SK-N-SH treated with all-trans-retinoic acid at 6 μM for 48 hours (cell line): ENCODE results near the gene SYDE1.
"Not testable (repeated sequence)": the region's sequence is repeated elsewhere in the genome, so short reads cannot be mapped to it uniquely, and the experiment has no call there.

Source experiments
- ATAC-seq: fragments of 200-7000 bp; cut with Tn5 transposase; 3 replicates; pipeline ENCODE4 v1.9.1; 2020; ENCODE audit warnings: mild to moderate bottlenecking, moderate library complexity
- ARNTL ChIP-seq: fragments of 450-650 bp; formaldehyde crosslinking; IDR thresholded peaks from 2 replicates; pipeline ENCODE4 v1.5.0; 2020; ENCODE audit warnings: low read depth, mild to moderate bottlenecking, moderate library complexity, borderline replicate concordance
- BACH2 ChIP-seq: fragments of 250-450 bp; sonication (Bioruptor Pico); IDR thresholded peaks from 2 replicates; pipeline ENCODE4 v1.9.0; 2021; ENCODE audit warnings: mild to moderate bottlenecking, borderline replicate concordance
- CREB5 ChIP-seq: fragments of 250-450 bp; sonication (Bioruptor Pico); IDR thresholded peaks from 2 replicates; pipeline ENCODE4 v1.5.1; 2020; ENCODE audit warnings: low read depth, mild to moderate bottlenecking, moderate library complexity
- CSDC2 ChIP-seq: fragments of 250-450 bp; sonication (Bioruptor Pico); IDR thresholded peaks from 2 replicates; pipeline ENCODE4 v1.5.0; 2020; ENCODE audit warnings: mild to moderate bottlenecking, moderate library complexity
- CSRNP3 ChIP-seq: fragments of 250-450 bp; sonication (Bioruptor Pico); IDR thresholded peaks from 2 replicates; pipeline ENCODE4 v1.5.1; 2021; ENCODE audit warnings: mild to moderate bottlenecking, moderate library complexity
- ESRRG ChIP-seq: fragments of 250-450 bp; sonication (Bioruptor Pico); IDR thresholded peaks from 2 replicates; pipeline ENCODE4 v1.6.1; 2021; ENCODE audit warnings: mild to moderate bottlenecking
- GLIS3 ChIP-seq: fragments of 250-450 bp; sonication (Bioruptor Pico); IDR thresholded peaks from 2 replicates; pipeline ENCODE4 v1.5.0; 2020; ENCODE audit warnings: mild to moderate bottlenecking, moderate library complexity
- ISL1 ChIP-seq: fragments of 250-450 bp; sonication (Bioruptor Pico); IDR thresholded peaks from 2 replicates; pipeline ENCODE4 v2.1.2; 2022; ENCODE audit warnings: mild to moderate bottlenecking, moderate library complexity
- OSR1 ChIP-seq: fragments of 250-450 bp; sonication (Bioruptor Pico); IDR thresholded peaks from 2 replicates; pipeline ENCODE4 v1.8.0; 2022; ENCODE audit warnings: moderate library complexity, mild to moderate bottlenecking, inconsistent platforms
- PPARA ChIP-seq: fragments of 250-450 bp; sonication (Bioruptor Pico); IDR thresholded peaks from 2 replicates; pipeline ENCODE4 v1.5.0; 2020; ENCODE audit warnings: mild to moderate bottlenecking, borderline replicate concordance
- RARB ChIP-seq: fragments of 250-450 bp; sonication (Bioruptor Pico); IDR thresholded peaks from 2 replicates; pipeline ENCODE4 v1.8.0; 2021; ENCODE audit warnings: mild to moderate bottlenecking, moderate library complexity
- SNAI2 ChIP-seq: fragments of 250-450 bp; sonication (Bioruptor Pico); IDR thresholded peaks from 2 replicates; pipeline ENCODE4 v1.5.0; 2020; ENCODE audit warnings: mild to moderate bottlenecking, moderate library complexity
- TCF4 ChIP-seq: fragments of 250-450 bp; sonication (Bioruptor Pico); IDR thresholded peaks from 2 replicates; pipeline ENCODE4 v1.8.0; 2021; ENCODE audit warnings: mild to moderate bottlenecking, moderate library complexity, borderline replicate concordance
- TOX ChIP-seq: fragments of 250-450 bp; sonication (Bioruptor Pico); IDR thresholded peaks from 2 replicates; pipeline ENCODE4 v1.8.0; 2021; ENCODE audit warnings: mild to moderate bottlenecking, moderate library complexity, borderline replicate concordance
- ZC3H10 ChIP-seq: fragments of 250-450 bp; sonication (Bioruptor Pico); IDR thresholded peaks from 2 replicates; pipeline ENCODE4 v1.5.1; 2021; ENCODE audit warnings: mild to moderate bottlenecking, moderate library complexity
- ZFP3 ChIP-seq: fragments of 250-450 bp; sonication (Bioruptor Pico); IDR thresholded peaks from 2 replicates; pipeline ENCODE4 v1.5.0; 2020; ENCODE audit warnings: mild to moderate bottlenecking, moderate library complexity
- ZFP30 ChIP-seq: fragments of 450-650 bp; formaldehyde crosslinking; IDR thresholded peaks from 2 replicates; pipeline ENCODE4 v1.5.0; 2022; ENCODE audit warnings: mild to moderate bottlenecking, moderate library complexity
- ZNF565 ChIP-seq: fragments of 450-650 bp; formaldehyde crosslinking; conservative IDR thresholded peaks from 2 replicates; pipeline ENCODE4 v1.5.0; 2020; ENCODE audit warnings: low read depth, mild to moderate bottlenecking, moderate library complexity
- ZNF70 ChIP-seq: fragments of 450-650 bp; formaldehyde crosslinking; IDR thresholded peaks from 2 replicates; pipeline ENCODE4 v1.5.0; 2020; ENCODE audit warnings: mild to moderate bottlenecking, moderate library complexity
- ZNF8 ChIP-seq: fragments of 450-650 bp; formaldehyde crosslinking; IDR thresholded peaks from 2 replicates; pipeline ENCODE4 v1.5.0; 2020; ENCODE audit warnings: mild to moderate bottlenecking, moderate library complexity
- TF ChIP-seq, protein P1 (sequence below): fragments of 250-450 bp; sonication (Bioruptor Pico); IDR thresholded peaks from 2 replicates; pipeline ENCODE4 v1.8.0; 2020; ENCODE audit warnings: mild to moderate bottlenecking, moderate library complexity, borderline replicate concordance
- TF ChIP-seq, protein P2 (sequence below): fragments of 250-450 bp; sonication (Bioruptor Pico); IDR thresholded peaks from 2 replicates; pipeline ENCODE4 v1.5.0; 2020; ENCODE audit warnings: mild to moderate bottlenecking, moderate library complexity

SYDE1 gene, protein sequence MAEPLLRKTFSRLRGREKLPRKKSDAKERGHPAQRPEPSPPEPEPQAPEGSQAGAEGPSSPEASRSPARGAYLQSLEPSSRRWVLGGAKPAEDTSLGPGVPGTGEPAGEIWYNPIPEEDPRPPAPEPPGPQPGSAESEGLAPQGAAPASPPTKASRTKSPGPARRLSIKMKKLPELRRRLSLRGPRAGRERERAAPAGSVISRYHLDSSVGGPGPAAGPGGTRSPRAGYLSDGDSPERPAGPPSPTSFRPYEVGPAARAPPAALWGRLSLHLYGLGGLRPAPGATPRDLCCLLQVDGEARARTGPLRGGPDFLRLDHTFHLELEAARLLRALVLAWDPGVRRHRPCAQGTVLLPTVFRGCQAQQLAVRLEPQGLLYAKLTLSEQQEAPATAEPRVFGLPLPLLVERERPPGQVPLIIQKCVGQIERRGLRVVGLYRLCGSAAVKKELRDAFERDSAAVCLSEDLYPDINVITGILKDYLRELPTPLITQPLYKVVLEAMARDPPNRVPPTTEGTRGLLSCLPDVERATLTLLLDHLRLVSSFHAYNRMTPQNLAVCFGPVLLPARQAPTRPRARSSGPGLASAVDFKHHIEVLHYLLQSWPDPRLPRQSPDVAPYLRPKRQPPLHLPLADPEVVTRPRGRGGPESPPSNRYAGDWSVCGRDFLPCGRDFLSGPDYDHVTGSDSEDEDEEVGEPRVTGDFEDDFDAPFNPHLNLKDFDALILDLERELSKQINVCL

DNA sequence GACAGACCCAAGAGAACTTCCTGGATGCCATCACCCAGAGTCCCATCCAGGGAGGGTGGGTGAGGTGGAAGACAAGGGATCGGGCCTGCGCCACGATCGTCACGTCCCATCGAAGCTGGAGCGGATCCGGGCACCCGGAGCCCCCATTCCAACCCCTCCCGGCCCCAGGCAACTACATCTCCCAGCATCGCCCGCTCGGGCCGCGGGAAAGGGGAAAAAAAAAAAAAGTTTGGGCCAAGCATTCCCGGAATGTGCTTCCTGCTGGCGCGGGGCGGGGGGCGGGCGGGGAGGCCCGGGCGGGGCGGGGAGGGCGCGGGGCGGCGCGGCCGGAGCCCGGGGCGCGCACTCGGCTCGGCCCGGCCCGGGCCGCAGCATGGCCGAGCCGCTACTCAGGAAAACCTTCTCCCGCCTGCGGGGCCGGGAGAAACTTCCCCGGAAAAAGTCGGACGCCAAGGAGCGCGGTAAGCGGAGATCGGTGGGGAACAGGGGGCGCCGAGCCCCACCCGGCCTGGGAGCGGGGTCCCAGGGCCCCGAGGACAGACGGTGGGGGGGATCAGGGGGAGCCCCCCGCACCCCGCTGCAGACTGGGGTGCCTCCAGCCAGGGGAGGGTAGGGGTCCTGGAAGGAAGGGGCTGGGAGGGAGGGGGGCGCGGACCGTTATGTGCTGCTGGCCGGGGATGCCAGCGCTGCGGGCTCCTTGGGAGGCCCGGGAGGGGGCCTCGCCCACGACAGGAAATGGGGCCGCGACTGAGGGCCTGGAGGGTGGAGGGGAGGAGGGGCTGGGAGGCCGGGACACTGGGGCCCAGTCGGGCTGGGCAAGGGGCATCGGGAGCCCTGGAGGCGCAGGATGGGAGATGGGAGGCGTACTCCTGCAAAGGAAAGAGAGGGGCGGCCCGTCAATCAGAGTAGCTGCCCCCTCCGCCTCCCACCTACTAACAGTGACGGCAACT, at the start of gene SYDE1:
Gene SYDE1, plus strand, starts transcription at position 341 of the 950 bp plus-strand sequence. Its CDS starts 33 bp downstream, at position 374.
- no peak for TF ChIP-seq TCF4 (CRISPR knock-in tag)
- TF ChIP-seq CREB5 (CRISPR knock-in tag) = no peak
- no peak for TF ChIP-seq CSRNP3
- no peak for TF ChIP-seq ZC3H10 (CRISPR knock-in tag)
- TF ChIP-seq ZNF565 = no peak
- TF ChIP-seq ZFP3 (CRISPR knock-in tag) = no peak
- no peak for TF ChIP-seq ZNF8 (CRISPR knock-in tag)
- TF ChIP-seq RARB (CRISPR knock-in tag) = no peak
- TF ChIP-seq, protein P1, sequence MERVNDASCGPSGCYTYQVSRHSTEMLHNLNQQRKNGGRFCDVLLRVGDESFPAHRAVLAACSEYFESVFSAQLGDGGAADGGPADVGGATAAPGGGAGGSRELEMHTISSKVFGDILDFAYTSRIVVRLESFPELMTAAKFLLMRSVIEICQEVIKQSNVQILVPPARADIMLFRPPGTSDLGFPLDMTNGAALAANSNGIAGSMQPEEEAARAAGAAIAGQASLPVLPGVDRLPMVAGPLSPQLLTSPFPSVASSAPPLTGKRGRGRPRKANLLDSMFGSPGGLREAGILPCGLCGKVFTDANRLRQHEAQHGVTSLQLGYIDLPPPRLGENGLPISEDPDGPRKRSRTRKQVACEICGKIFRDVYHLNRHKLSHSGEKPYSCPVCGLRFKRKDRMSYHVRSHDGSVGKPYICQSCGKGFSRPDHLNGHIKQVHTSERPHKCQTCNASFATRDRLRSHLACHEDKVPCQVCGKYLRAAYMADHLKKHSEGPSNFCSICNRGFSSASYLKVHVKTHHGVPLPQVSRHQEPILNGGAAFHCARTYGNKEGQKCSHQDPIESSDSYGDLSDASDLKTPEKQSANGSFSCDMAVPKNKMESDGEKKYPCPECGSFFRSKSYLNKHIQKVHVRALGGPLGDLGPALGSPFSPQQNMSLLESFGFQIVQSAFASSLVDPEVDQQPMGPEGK (CRISPR knock-in tag) = no peak
- no peak for TF ChIP-seq ARNTL (CRISPR knock-in tag)
- TF ChIP-seq, all 23 proteins: peak for 0
- ATAC-seq = peak; percentile 80

DNA sequence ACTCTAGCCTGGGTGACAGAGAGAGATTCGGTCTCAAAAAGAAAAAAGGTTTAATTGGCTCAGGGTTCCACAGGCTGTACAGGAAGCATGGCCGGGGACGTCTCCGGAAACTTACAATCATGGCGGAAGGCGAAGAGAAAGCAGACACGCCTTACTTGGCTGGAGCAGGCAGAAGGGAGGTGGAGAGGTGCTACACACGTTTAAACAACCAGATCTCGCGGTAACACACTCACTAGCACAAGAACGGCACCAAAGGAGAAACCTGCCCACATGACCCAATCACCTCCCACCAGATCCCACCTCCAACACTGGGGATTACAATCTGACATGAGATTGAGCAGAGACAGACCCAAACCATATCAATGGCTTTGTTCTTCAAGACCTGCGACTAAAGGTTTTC, 45.2 kb upstream of the SYDE1 start:
- ATAC-seq = no peak
- TF ChIP-seq, protein P1 (CRISPR knock-in tag) = no peak
- TF ChIP-seq CSDC2 (CRISPR knock-in tag) = no peak
- TF ChIP-seq RARB (CRISPR knock-in tag) = no peak
- TF ChIP-seq ISL1 (CRISPR knock-in tag) = no peak
- TF ChIP-seq ZNF8 (CRISPR knock-in tag) = no peak
- TF ChIP-seq CSRNP3 = no peak
- TF ChIP-seq SNAI2 (CRISPR knock-in tag) = no peak
- no peak for TF ChIP-seq ZNF565
- TF ChIP-seq ZFP3 (CRISPR knock-in tag) = no peak
- TF ChIP-seq PPARA = no peak
- no peak for TF ChIP-seq OSR1 (CRISPR knock-in tag)
- no peak for TF ChIP-seq ESRRG
- TF ChIP-seq, protein P2, sequence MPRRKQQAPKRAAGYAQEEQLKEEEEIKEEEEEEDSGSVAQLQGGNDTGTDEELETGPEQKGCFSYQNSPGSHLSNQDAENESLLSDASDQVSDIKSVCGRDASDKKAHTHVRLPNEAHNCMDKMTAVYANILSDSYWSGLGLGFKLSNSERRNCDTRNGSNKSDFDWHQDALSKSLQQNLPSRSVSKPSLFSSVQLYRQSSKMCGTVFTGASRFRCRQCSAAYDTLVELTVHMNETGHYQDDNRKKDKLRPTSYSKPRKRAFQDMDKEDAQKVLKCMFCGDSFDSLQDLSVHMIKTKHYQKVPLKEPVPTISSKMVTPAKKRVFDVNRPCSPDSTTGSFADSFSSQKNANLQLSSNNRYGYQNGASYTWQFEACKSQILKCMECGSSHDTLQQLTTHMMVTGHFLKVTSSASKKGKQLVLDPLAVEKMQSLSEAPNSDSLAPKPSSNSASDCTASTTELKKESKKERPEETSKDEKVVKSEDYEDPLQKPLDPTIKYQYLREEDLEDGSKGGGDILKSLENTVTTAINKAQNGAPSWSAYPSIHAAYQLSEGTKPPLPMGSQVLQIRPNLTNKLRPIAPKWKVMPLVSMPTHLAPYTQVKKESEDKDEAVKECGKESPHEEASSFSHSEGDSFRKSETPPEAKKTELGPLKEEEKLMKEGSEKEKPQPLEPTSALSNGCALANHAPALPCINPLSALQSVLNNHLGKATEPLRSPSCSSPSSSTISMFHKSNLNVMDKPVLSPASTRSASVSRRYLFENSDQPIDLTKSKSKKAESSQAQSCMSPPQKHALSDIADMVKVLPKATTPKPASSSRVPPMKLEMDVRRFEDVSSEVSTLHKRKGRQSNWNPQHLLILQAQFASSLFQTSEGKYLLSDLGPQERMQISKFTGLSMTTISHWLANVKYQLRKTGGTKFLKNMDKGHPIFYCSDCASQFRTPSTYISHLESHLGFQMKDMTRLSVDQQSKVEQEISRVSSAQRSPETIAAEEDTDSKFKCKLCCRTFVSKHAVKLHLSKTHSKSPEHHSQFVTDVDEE (CRISPR knock-in tag) = no peak
- no peak for TF ChIP-seq ZNF70
- no peak for TF ChIP-seq ZFP30 (CRISPR knock-in tag)
- no peak for TF ChIP-seq BACH2
- TF ChIP-seq ARNTL (CRISPR knock-in tag) = no peak
- no peak for TF ChIP-seq TOX (CRISPR knock-in tag)
- no peak for TF ChIP-seq GLIS3 (CRISPR knock-in tag)

DNA sequence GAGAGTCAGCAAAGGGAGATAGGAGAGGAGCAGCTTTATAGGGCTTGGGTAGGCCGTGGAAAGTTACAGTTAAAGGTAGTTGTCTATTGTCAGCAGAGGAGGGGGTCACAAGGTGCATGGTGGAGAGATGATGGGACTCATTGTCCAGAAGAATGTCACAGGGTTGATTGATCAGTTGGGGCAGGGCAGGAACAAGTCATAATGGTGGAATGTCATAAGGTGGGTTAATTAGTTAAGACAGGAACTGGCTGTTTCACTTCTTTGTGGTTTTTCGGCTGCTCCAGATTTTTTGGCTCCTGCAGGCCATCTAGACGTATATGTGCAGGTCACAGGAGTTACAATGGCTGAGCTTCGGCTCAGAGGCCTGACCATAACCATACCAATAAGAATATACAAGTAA, 36.8 kb upstream of the SYDE1 start:
- ATAC-seq = not testable (repeated sequence)
